Limb (tissue), 2 donors: ENCODE data around the gene MYL6B.
"Not testable (repeated sequence)": the region's sequence is repeated elsewhere in the genome, so short reads cannot be mapped to it uniquely, and the experiment has no call there.

Source experiments
- DNase-seq, 2 donors: peaks; one replicate each; pipeline ENCODE4 v3.0.0-alpha.2; 2016; ENCODE audit errors: extremely low spot score in 2 of 2

MYL6B gene

GRCh38 chr12:56165369-56165768 lies 13.0 kb downstream of the MYL6B start:
- no peak for DNase-seq

GRCh38 chr12:56169229-56169759 lies 16.9 kb downstream of the MYL6B start:
- no peak for DNase-seq

DNA sequence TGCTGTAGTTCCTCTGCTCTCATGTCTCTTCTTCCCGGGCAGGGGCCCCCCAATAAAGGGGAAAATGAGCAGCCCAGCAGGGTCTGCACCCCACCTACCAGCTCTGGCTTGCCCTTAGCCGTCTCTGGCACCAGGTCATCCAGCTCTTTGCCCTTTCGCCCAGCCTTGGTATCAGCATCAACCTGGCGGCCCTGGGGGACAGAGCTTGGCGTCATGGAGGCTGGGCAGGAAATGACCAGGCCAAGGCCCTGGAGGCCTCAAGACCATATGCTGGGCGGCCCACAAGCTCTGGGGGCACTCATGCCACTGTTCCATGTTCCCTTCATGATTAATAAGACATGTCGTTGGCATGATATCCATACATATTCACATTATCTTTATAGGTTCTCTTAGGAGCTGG lies 20.5 kb downstream of the MYL6B start:
- no peak for DNase-seq

DNA sequence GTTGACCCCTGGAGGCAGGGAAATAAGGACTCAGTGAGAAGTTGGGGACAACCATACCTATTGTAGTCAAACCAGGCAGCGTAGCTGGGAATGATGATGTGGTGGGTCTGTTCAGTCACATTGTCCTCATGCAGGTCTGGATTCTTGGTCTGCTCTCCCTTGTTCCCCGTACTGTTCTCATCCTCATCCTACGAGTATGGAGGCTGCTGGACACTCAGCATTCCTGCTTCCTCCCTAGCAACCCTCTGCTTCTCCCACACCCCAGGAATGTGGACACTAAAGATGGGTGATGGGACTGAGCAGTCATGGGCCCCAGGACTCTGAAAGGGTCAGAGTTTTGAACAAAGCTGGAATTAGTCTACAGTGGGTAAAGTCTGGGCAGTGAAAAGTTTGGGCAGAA lies 26.0 kb downstream of the MYL6B start:
- no peak for DNase-seq

GRCh38 chr12:56186957-56187356 lies 34.6 kb downstream of the MYL6B start:
- no peak for DNase-seq

- no peak for DNase-seq
Measured at GRCh38 chr12:56188131-56188777, 35.9 kb downstream of the MYL6B start.

- DNase-seq: no peak
Measured at GRCh38 chr12:56188778-56189098, 36.4 kb downstream of the MYL6B start.

DNA sequence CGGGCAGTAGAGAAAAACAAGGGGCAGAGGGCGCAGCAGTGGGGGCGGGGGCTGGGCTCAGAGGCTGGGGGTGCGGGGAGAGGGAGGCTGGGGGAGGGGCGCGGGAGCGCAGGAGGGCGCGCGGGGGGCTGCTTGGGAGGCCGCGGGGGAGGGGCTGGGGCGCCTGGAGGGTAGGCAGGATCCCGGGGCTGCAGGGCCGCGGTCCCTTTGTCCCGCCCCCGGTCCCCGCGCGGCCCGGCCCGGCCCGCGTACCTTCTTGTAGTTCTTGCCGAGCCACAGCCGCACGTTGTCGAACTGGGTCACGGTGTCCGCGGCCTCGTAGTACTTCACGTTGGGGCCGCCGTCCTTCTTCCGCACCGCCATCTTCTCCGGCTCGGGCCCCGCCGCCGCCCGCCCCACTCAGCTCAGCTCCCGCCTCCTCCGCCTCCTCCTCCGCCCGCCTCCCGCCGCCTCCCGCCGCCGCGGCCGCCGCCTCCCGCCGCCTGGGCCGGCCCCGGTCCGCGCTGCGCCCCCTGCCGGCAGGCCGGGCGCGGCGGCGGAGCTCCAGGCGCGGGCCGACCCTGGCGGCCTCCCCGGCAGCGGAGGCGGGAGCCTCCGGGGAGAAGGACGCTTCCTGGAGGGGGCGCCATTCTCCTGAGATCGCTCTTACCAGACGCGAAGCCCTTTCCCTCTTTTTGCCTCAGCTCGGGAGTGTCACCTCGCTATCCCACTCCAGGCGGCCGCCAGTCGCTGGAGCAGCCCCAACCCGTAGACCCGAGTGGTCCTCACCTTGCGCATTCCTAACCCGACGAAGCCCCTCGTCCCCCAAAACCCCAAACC lies 36.9 kb downstream of the MYL6B start, which contains the start of gene SMARCC2:
TSS of gene SMARCC2 (minus strand) at position 385 of the 819 bp plus-strand sequence. CDS start at position 363, 22 bp downstream.
- peak; percentile 88 to 92 for DNase-seq

DNA sequence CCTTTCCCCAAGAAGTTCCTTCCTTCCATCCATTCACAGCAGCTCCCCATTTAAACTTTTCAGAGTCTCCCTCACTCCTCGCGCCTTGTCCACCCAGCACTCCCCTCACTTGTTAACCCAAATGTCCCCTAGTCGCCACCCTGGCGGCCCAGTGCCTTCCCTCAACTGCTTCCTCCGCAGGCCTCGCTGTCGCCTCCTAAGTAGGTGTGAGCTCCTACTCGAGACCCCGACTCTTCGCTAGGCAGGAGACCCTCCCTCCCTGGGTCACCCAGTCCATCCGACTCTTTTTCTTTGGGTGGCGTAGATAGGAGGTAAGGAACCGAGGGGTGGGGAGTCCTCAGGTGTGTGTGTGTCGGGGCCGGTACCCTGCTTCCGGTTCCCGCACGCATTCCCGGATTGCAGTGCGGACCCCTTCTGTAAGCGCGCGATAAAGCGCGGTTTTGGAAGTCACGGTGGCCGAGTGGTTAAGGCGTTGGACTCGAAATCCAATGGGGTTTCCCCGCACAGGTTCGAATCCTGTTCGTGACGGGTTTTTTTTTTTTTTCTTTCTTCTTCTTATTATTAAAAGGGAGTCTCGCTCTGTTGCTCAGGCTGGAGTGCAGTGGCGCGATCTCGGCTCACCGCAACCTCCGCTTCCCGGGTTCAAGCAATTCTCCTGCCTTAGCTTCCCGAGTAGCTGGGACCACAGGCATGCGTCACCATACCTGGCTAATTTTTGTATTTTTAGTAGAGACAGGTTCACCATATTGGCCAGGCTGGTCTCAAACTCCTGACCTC lies 37.7 kb downstream of the MYL6B start:
- peak; percentile 86 to 98 for DNase-seq

DNA sequence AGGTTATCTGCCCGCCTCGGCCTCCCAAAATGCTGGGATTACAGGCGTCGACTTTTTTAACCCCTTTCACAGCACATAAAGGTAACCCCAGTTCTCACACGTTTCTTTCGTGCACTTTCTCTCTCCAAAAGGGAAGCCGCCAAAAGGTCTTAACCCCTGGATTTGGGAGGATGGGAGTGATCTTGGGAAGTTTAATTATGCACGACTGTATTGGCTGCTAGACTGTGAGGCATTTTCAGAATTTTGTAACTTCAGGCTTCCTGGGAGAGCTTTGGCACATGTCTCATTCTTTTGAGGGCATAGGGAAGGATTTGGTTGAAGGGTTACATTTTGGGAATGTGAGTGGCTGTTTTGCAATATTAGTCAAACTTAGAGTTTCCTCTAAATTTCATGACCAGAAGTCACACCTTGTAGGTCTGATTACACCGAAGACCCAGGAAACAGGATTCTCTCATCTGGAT lies 38.3 kb downstream of the MYL6B start:
- DNase-seq: peak in 1 of 2 donors; percentile 30

DNA sequence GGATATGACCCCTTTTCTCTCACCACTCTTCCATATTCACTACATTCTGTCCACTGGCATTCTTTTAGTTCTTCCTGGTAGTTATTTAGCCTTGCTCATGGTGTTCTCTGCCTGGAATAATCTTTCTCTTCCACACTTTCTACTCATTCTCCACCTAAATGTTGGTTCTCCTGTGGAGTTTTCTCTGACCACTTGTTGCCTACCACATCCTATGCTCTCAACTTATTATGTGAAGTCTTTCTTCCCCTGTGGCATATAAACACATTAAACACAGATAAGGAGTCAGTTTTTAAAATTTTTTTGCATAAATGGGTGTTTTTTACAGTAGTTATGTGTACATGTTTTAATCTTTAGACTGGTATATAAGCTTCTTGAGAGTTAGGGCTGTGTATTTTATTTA lies 40.2 kb downstream of the MYL6B start:
- no peak for DNase-seq

DNA sequence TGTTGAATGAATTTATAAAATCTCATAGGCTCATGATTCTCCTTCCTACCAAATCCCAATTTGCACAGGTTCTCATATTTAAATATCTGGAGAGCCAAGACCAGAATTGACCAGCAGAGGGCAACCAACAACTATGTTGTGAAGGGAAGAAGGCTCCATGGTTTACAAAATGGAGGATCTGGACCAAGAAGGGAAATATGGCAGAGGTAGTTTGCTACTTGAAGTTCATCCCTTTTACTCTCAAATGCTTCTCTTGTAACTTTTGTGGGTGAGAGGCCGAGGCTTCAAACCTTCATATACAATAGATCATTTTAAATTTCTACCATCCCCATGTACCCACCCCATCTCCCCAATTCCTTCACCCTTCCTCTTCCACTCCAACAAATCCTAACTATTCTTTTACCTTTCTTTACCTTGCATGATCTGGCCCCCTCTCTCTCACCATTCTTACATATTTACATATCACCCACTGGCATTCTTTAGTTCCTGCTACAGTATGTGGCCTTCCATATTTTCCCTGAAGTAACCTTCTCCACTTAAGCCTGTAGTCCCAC lies 40.7 kb downstream of the MYL6B start:
- peak; percentile 74 to 87 for DNase-seq

GRCh38 chr12:56196818-56197550 lies 44.6 kb downstream of the MYL6B start:
- DNase-seq: not testable (repeated sequence)

GRCh38 chr12:56197921-56198635 lies 45.7 kb downstream of the MYL6B start:
- no peak for DNase-seq

GRCh38 chr12:56198836-56199235 lies 46.4 kb downstream of the MYL6B start:
- no peak for DNase-seq

DNA sequence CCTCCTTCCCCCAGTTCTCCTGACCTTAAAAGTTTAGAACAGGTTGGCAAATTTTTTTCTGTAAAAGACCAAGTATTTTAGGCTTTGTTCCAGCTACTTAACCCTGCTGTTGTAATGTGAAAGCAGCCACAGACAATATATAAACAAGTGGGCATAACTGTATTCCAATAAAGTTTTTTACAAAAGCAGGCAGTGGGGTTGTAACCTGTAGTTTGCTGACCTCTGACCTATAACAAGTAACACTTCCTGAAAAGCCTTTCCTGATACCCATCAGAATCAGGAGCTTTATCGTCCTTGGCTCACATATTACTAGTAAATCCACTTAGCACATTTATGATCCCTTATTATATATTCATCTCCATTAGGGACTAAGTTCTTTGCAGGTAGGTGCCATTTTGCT lies 50.0 kb downstream of the MYL6B start:
- no peak for DNase-seq

- DNase-seq: no peak
Measured at GRCh38 chr12:56202838-56203237, 50.5 kb downstream of the MYL6B start.

GRCh38 chr12:56204275-56204674 lies 51.9 kb downstream of the MYL6B start:
- DNase-seq: no peak

- DNase-seq: no peak
Measured at GRCh38 chr12:56205445-56205844, 53.1 kb downstream of the MYL6B start.
